Heart left ventricle (tissue), 16 donors: Measurements from ENCODE around the gene KANK4. TPM values are rescaled to one million over a fixed set of nuclear protein-coding genes. Genes with fewer than 3 reads are reported as not detected.

Experiments
- ATAC-seq, 4 donors: fragments of 200-7000 bp; cut with Tn5 transposase; one replicate each; pipeline ENCODE4 v1.9.1; 2020 to 2022; ENCODE audit warnings: moderate library complexity in 4 of 4, mild to moderate bottlenecking in 3 of 4, moderate number of reproducible peaks in 1 of 4
- DNase-seq, 5 donors: peaks; one replicate each; pipeline ENCODE4 v3.0.0-alpha.2; 2020
- H3K27ac ChIP-seq, 12 donors: fragments of 200-600 bp; sonication (generic) in 4 of 12; one replicate each; pipeline versions ENCODE4 v1.5.0 to v1.8.0; 2016 to 2022; ENCODE audit warnings: mild to moderate bottlenecking in 2 of 12
- H3K27me3 ChIP-seq, 9 donors: fragments of 200-600 bp; sonication (generic) in 2 of 9; one replicate each; pipeline versions ENCODE4 v1.5.1 to v1.8.0; 2016 to 2022; ENCODE audit warnings: mild to moderate bottlenecking in 3 of 9
- H3K36me3 ChIP-seq, 9 donors: fragments of 200-600 bp; sonication (generic) in 2 of 9; one replicate each; pipeline versions ENCODE4 v1.5.0 to v1.8.0; 2018 to 2022; ENCODE audit warnings: mild to moderate bottlenecking in 2 of 9
- H3K4me1 ChIP-seq, 12 donors: fragments of 200-600 bp; sonication (generic) in 4 of 12; one replicate each; pipeline versions ENCODE4 v1.5.0 to v1.8.0; 2016 to 2022; ENCODE audit warnings: mild to moderate bottlenecking in 3 of 12
- H3K4me3 ChIP-seq, 12 donors: fragments of 200-600 bp; sonication (generic) in 4 of 12; one replicate each; pipeline versions ENCODE4 v1.5.0 to v1.8.0; 2017 to 2022; ENCODE audit warnings: mild to moderate bottlenecking in 9 of 12, moderate library complexity in 4 of 12
- H3K9me3 ChIP-seq, 12 donors: fragments of 200-600 bp; sonication (generic) in 4 of 12; one replicate each; pipeline versions ENCODE4 v1.5.0 to v1.8.0; 2016 to 2022; ENCODE audit warnings: mild to moderate bottlenecking in 1 of 12
- CTCF ChIP-seq, 12 donors: fragments of 200-600 bp; sonication (generic) in 4 of 12; IDR thresholded peaks; one replicate each; pipeline versions ENCODE4 v1.5.0 to v1.8.0; 2018 to 2022; ENCODE audit warnings: antibody characterized with exemption in 12 of 12, mild to moderate bottlenecking in 5 of 12
- POLR2A ChIP-seq, 2 donors: fragments of 450-650 bp; IDR thresholded peaks; one replicate each; pipeline ENCODE4 v1.6.1; 2017; ENCODE audit warnings: antibody characterized with exemption in 2 of 2, mild to moderate bottlenecking in 2 of 2, moderate library complexity in 2 of 2
- WGBS, 4 donors: extraction: QIAGEN DNeasy Blood & Tissue Kit in 2 of 4; methylation state at CpG; one replicate each; pipeline versions ENCODE4 v1.1.5 to v1.1.7; 2013 to 2018; 5-methylcytosine and 5-hydroxymethylcytosine counted together
- intact Hi-C, 10 donors: fragments of 100-400 bp; cut with DNase I; formaldehyde crosslinking; loops; one replicate each; pipeline versions ENCODE4 v1.11.1 to v1.14.2; 2022
- polyA plus RNA-seq, 2 donors: library from polyadenylated mRNA; stranded (reverse); fragments of 200-250 nt; gene quantifications; one replicate each; pipeline ENCODE4 v1.2.3, GENCODE V29; 2013
- total RNA-seq, 9 donors: library from RNA; depleted of rRNA in 2 of 9; stranded (reverse); fragments of >200 nt in 2 of 9; fragmentation: NEBNext Ultra II Directional in 3 of 9; extraction: Animal tissue kit (Norgen Biotek cat#: 25700) in 3 of 9; gene quantifications; one replicate each; pipeline versions ENCODE4 v1.1.0 to v1.2.4, GENCODE V29; 2016 to 2023
- donor health status: ischemic (EF 13 %, LVEDD 7.1; RV severe dilation, severe dysfunction).
- donor health status: healthy with polysubstance abuse.
- donor health status: DM: no; HTN: yes; CAD: no.
- donor health status: DM: no; HTN: no; CAD: no.
- donor health status: ischemic (EF 25% LVEDD 6.9; RV normal size, moderate dysfunction).
- donor health status: ischemic (EF 25% LVEDD 5.7; RV mildly dilated, moderate dysfunction).
- donor health status: healthy.
- donor health status: DM: yes; HTN: yes; CAD: no.
- donor health status: ischemic (EF 35%, LVEDD 5.7; RV mildly dilated, moderate dysfunction).
- donor health status: nonischemic (EF 11% LVEDD 7.7; RV severe dilation, severe dysfunction).
- donor health status: DM: yes; HTN: yes; CAD: no.
- donor health status: PGD.
- donor health status: ischemic (EF 29% LVEDD 5.4; RV normal size, mild dysfunction).
- donor health status: nonischemic (EF 23%, LVEDD 6.1; RV moderate dilation, normal function).

KANK4 gene
- total and polyA plus RNA-seq, 11 donors, result 0.05 to 4.3 (median 0.15) TPM; not detected in 1

- ATAC-seq (no peak), DNase-seq (no peak)
- Histone ChIP-seq H3K4me1 (no peaks in the 10 kb centered on the region), H3K36me3 (no peaks in the 10 kb centered on the region), H3K4me3 (no peak overlapping the region), H3K9me3 (no peaks in the 10 kb centered on the region), H3K27ac (no peak overlapping the region), H3K27me3 (no peaks in the 10 kb centered on the region)
- intact Hi-C loops, result no loop called here
- TF ChIP-seq CTCF (IDR thresholded peaks at IDR 0.05) (no peak), POLR2A (IDR thresholded peaks at IDR 0.05) (no peak)
- 85 to 90% (median 87%) methylated on average over 11 of the region's 11 CpGs for WGBS, 4 donors
Observed at GRCh38 chr1:62358665-62359373, 39.6 kb upstream of the KANK4 start.

GRCh38 chr1:62357916-62358315 lies 38.7 kb upstream of the KANK4 start:
- TF ChIP-seq CTCF (IDR thresholded peaks at IDR 0.05) (no peak), POLR2A (IDR thresholded peaks at IDR 0.05) (no peak)

GRCh38 chr1:62356257-62356835 lies 37.1 kb upstream of the KANK4 start:
- Histone ChIP-seq H3K27ac (no peak overlapping the region), H3K9me3 (no peaks in the 10 kb centered on the region), H3K4me1 (no peaks in the 10 kb centered on the region), H3K36me3 (no peaks in the 10 kb centered on the region), H3K27me3 (no peaks in the 10 kb centered on the region), H3K4me3 (no peak overlapping the region)
- ATAC-seq (no peak), DNase-seq (no peak)
- no peak for TF ChIP-seq CTCF (IDR thresholded peaks at IDR 0.05)
- no peak for TF ChIP-seq POLR2A (IDR thresholded peaks at IDR 0.05)
- intact Hi-C loops, result no loop called here
- WGBS, 4 donors, result 95 to 100% (median 99%) methylated on average over 1 of the region's 1 CpG

More at GRCh38 chr1:62357916-62358315, 38.7 kb upstream of the KANK4 start:
- no peak for ATAC-seq
- no peak overlapping the region for H3K27ac ChIP-seq
- DNase-seq, result no peak
- H3K27me3 ChIP-seq, result no peaks in the 10 kb centered on the region
- 89 to 95% (median 91%) methylated on average over 6 of the region's 6 CpGs for WGBS, 4 donors
- intact Hi-C loops, result no loop called here
- H3K4me3 ChIP-seq, result no peak overlapping the region
- H3K9me3 ChIP-seq, result no peaks in the 10 kb centered on the region
- no peaks in the 10 kb centered on the region for H3K36me3 ChIP-seq
- H3K4me1 ChIP-seq, result no peaks in the 10 kb centered on the region

GRCh38 chr1:62355095-62355494 lies 35.9 kb upstream of the KANK4 start:
- H3K36me3 ChIP-seq, result no peaks in the 10 kb centered on the region
- TF ChIP-seq POLR2A (IDR thresholded peaks at IDR 0.05), result no peak
- ATAC-seq (no peak), DNase-seq (no peak)
- H3K27me3 ChIP-seq, result no peaks in the 10 kb centered on the region
- H3K9me3 ChIP-seq, result no peaks in the 10 kb centered on the region
- H3K4me3 ChIP-seq, result no peak overlapping the region
- no peak overlapping the region for H3K27ac ChIP-seq
- no peaks in the 10 kb centered on the region for H3K4me1 ChIP-seq
- 89 to 91% (median 90%) methylated on average over 8 of the region's 8 CpGs for WGBS, 4 donors
- intact Hi-C loops, result no loop called here
